Vagina (tissue), 2 donors: Measurements from ENCODE around the gene WDR48. TPM values are rescaled to one million over a fixed set of nuclear protein-coding genes. Genes with fewer than 3 reads are reported as not detected.
A peak's percentile ranks its signal among the peaks of the same experiment; 100 is the strongest.

ENCODE experiments used
- DNase-seq, 2 donors: peaks; one replicate each; pipeline ENCODE4 v3.0.0-alpha.2; 2017; ENCODE audit errors: extremely low spot score in 2 of 2
- H3K27ac ChIP-seq: fragments of 200-600 bp; sonication (generic); one replicate; pipeline ENCODE4 v1.5.1; 2019
- H3K27me3 ChIP-seq: fragments of 200-600 bp; sonication (generic); one replicate; pipeline ENCODE4 v1.5.1; 2019
- H3K36me3 ChIP-seq, 2 donors: fragments of 200-600 bp; sonication (generic); one replicate each; pipeline ENCODE4 v1.5.1; 2017 to 2019
- H3K4me1 ChIP-seq: fragments of 200-600 bp; sonication (generic); one replicate; pipeline ENCODE4 v1.5.1; 2019
- H3K4me3 ChIP-seq, 2 donors: fragments of 200-600 bp; sonication (generic); 1 replicate in 1 of 2; 2 replicates in 1 of 2; pipeline ENCODE4 v1.5.1; 2016 to 2019
- H3K9me3 ChIP-seq: fragments of 200-600 bp; sonication (generic); one replicate; pipeline ENCODE4 v1.5.1; 2019
- POLR2A ChIP-seq, 2 donors: fragments of 450-650 bp; IDR thresholded peaks; one replicate each; pipeline ENCODE4 v1.6.1; 2017; ENCODE audit warnings: antibody characterized with exemption in 2 of 2, mild to moderate bottlenecking in 2 of 2, moderate library complexity in 2 of 2
- POLR2AphosphoS5 ChIP-seq, 2 donors: sonication (generic); formaldehyde crosslinking; IDR thresholded peaks; one replicate each; pipeline ENCODE4 v1.9.0; 2017; ENCODE audit warnings: antibody characterized with exemption in 2 of 2, mild to moderate bottlenecking in 2 of 2, low read depth in 1 of 2; ENCODE audit not compliant: insufficient read depth in 1 of 2
- intact Hi-C: fragments of 100-400 bp; cut with DNase I; formaldehyde crosslinking; loops from one replicate; pipeline ENCODE4 v1.15.1; 2023
- total RNA-seq: library from RNA; depleted of rRNA; stranded (reverse); fragments of >200 nt; gene quantifications from one replicate; pipeline ENCODE4 v1.2.3, GENCODE V29; 2016
- TF ChIP-seq, protein P1 (sequence below), 3 experiments: fragments of 450-650 bp in 2 of 3; fragments of 200-600 bp in 1 of 3; sonication (generic) in 1 of 3; IDR thresholded peaks; one replicate each; pipeline ENCODE4 v1.5.1; 2017 to 2019; ENCODE audit warnings: antibody characterized with exemption in 3 of 3, mild to moderate bottlenecking in 2 of 3, moderate library complexity in 2 of 3

Gene WDR48
- total RNA-seq, 1 donor from 2014 or later: 43.7 TPM

GRCh38 chr3:39022286-39022630 lies 29.6 kb upstream of the WDR48 start:
- Histone ChIP-seq H3K4me1 (peaks cover 10% of the 10 kb centered on the region), H3K27ac (no peak overlapping the region)
- intact Hi-C loops: no loop called here

DNA sequence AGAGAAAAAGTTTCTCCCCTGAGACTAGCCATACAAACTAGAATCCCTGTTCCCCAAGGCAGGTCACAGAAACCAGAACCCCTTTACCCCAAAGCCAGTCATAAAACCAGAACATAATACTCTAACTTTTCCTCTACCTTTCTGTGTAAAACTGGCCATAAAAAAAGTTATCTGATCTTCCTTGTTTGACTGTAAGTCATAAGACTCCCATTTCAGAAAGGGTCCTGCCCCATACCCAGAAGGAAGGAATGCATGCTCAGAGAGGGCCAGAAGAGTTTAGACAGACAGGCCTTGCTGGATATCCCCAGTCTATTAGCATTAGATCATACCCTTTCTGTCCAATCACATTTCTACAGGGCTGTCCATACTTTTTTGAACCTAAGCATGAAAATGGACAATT lies 27.3 kb upstream of the WDR48 start:
- TF ChIP-seq, protein P1, sequence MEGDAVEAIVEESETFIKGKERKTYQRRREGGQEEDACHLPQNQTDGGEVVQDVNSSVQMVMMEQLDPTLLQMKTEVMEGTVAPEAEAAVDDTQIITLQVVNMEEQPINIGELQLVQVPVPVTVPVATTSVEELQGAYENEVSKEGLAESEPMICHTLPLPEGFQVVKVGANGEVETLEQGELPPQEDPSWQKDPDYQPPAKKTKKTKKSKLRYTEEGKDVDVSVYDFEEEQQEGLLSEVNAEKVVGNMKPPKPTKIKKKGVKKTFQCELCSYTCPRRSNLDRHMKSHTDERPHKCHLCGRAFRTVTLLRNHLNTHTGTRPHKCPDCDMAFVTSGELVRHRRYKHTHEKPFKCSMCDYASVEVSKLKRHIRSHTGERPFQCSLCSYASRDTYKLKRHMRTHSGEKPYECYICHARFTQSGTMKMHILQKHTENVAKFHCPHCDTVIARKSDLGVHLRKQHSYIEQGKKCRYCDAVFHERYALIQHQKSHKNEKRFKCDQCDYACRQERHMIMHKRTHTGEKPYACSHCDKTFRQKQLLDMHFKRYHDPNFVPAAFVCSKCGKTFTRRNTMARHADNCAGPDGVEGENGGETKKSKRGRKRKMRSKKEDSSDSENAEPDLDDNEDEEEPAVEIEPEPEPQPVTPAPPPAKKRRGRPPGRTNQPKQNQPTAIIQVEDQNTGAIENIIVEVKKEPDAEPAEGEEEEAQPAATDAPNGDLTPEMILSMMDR (IDR thresholded peaks at IDR 0.05): no peak
- TF ChIP-seq POLR2A (IDR thresholded peaks at IDR 0.05) (no peak), POLR2AphosphoS5 (IDR thresholded peaks at IDR 0.05; ENCODE audit: insufficient read depth in 1 of 2, low read depth in 1 of 2) (no peak)
- Histone ChIP-seq H3K27me3 (no peaks in the 10 kb centered on the region), H3K4me3 (no peak overlapping the region), H3K4me1 (peaks cover 23% of the 10 kb centered on the region), H3K36me3 (no peaks in the 10 kb centered on the region), H3K27ac (peak overlapping the region; percentile 52), H3K9me3 (no peaks in the 10 kb centered on the region)
- no peak for DNase-seq
- intact Hi-C loops: no loop called here

More at GRCh38 chr3:39022286-39022630, 29.6 kb upstream of the WDR48 start:
- H3K4me3 ChIP-seq: no peak overlapping the region
- TF ChIP-seq, protein P1 (IDR thresholded peaks at IDR 0.05): no peak
- no peak for TF ChIP-seq POLR2A (IDR thresholded peaks at IDR 0.05)
- no peak for TF ChIP-seq POLR2AphosphoS5 (IDR thresholded peaks at IDR 0.05; ENCODE audit: insufficient read depth in 1 of 2, low read depth in 1 of 2)
- H3K9me3 ChIP-seq: no peaks in the 10 kb centered on the region
- H3K27me3 ChIP-seq: no peaks in the 10 kb centered on the region
- H3K36me3 ChIP-seq: no peaks in the 10 kb centered on the region
- DNase-seq: no peak

GRCh38 chr3:39025222-39025970 lies 26.4 kb upstream of the WDR48 start:
- Histone ChIP-seq H3K4me1 (peaks cover 23% of the 10 kb centered on the region), H3K27ac (peak overlapping the region; percentile 52), H3K9me3 (no peaks in the 10 kb centered on the region), H3K27me3 (no peaks in the 10 kb centered on the region), H3K36me3 (no peaks in the 10 kb centered on the region), H3K4me3 (no peak overlapping the region)
- intact Hi-C loops: no loop called here
- TF ChIP-seq POLR2A (IDR thresholded peaks at IDR 0.05): no peak
- peak in 1 of 2 donors; percentile 9 for TF ChIP-seq POLR2AphosphoS5 (IDR thresholded peaks at IDR 0.05; ENCODE audit: insufficient read depth in 1 of 2, low read depth in 1 of 2)
- DNase-seq: no peak

- intact Hi-C loops: no loop called here
- Histone ChIP-seq H3K36me3 (no peaks in the 10 kb centered on the region), H3K27ac (peak overlapping the region; percentile 42), H3K4me3 (no peak overlapping the region), H3K9me3 (no peaks in the 10 kb centered on the region), H3K4me1 (peaks cover 23% of the 10 kb centered on the region), H3K27me3 (no peaks in the 10 kb centered on the region)
- DNase-seq: no peak
- no peak for TF ChIP-seq POLR2A (IDR thresholded peaks at IDR 0.05)
- no peak for TF ChIP-seq POLR2AphosphoS5 (IDR thresholded peaks at IDR 0.05; ENCODE audit: insufficient read depth in 1 of 2, low read depth in 1 of 2)
- TF ChIP-seq, protein P1 (IDR thresholded peaks at IDR 0.05): no peak
These were observed 23.3 kb upstream of the WDR48 start for GRCh38 chr3:39028546-39028945.

DNA sequence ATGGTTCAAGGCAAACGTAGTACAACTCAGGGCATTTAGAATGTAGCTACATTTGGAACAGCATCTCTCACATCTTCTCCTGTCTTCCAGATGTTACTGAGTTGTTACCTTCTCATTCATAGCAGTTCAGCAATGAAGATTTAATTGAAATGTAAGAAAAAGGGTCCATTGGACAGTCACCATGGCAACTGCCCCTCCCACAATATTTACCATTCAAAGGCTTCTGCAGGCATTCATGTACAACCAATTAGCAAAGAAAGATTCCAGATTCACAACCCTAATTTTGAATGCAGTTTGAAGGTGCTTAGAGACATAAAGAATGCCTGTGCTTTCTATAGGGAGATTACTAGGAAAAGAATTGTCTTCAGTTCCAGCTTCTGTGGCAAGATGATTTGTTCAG lies 22.3 kb upstream of the WDR48 start:
- peaks cover 23% of the 10 kb centered on the region for H3K4me1 ChIP-seq
- no peaks in the 10 kb centered on the region for H3K9me3 ChIP-seq
- no peak for DNase-seq
- intact Hi-C loops: no loop called here
- no peaks in the 10 kb centered on the region for H3K36me3 ChIP-seq
- no peak overlapping the region for H3K4me3 ChIP-seq
- TF ChIP-seq POLR2AphosphoS5 (IDR thresholded peaks at IDR 0.05; ENCODE audit: insufficient read depth in 1 of 2, low read depth in 1 of 2) (no peak), POLR2A (IDR thresholded peaks at IDR 0.05) (no peak)
- TF ChIP-seq, protein P1 (IDR thresholded peaks at IDR 0.05): no peak
- H3K27ac ChIP-seq: no peak overlapping the region
- no peaks in the 10 kb centered on the region for H3K27me3 ChIP-seq
